ENCODE measurements around the gene RNASE11. TPM values are rescaled to one million over a fixed set of nuclear protein-coding genes. Genes with fewer than 3 reads are reported as not detected.
A peak's percentile ranks its signal among the peaks of the same experiment; 100 is the strongest.

RNASE11 gene
- total and polyA plus RNA-seq, 9 of the 15 experiments (the other 6 are each of a cell fraction or from before 2014, with no cell fraction given): 0.16 to 0.29 (median 0.22) TPM; not detected in 6

DNA sequence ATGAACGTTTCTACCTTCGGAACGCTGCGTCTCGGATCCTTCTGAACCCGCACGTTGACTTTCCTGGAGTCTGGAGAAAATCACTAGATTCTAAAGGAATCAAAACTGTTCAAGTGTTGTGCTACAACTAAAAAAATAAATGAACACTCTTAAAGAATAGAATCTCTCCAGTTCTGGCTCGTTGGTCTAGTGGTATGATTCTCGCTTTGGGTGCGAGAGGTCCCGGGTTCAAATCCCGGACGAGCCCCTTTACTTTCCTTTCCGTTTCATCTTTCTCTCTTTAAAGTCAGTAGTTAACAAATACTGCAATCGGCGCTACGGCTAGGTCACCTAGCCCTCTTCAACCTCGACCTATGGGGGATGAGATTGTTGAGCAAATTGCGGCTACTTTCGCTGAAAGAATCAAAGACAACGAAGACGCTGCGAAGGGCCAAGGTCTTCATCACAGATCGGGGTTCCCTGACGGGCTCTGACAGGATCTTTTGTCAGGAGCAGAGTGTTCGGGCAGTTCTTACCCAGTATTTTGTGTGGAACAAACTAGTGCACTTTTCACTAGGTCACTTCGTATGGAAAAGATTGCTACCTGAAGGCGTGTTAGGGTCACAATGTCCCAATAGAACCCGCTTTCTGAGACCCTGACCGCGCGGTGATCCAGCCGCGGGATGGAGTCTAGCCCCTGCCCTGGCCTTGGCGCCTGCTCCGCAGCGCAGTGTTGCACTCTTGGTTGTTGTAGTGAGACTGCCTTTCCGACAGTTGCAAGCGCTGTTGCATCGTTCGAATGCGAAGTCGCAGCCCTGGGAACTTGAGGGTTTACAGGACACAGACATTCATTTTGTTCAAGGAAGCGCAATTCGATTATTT, 45.3 kb upstream of the RNASE11 start (continued):
- TF ChIP-seq ARHGAP35 (IDR thresholded peaks at IDR 0.05; ENCODE audit: partially characterized antibody) (no peak), PBX2 (CRISPR knock-in tag; IDR thresholded peaks at IDR 0.05; ENCODE audit: low read depth) (no peak), PBX2 (tag; conservative IDR thresholded peaks at IDR 0.05; ENCODE audit: low read depth) (no peak), DDX20 (tag; IDR thresholded peaks at IDR 0.05; ENCODE audit: low read depth) (no peak), ETV1 (tag; conservative IDR thresholded peaks at IDR 0.05; ENCODE audit: low read depth) (no peak; the same call in 1 of the 2 replicates), CC2D1A (IDR thresholded peaks at IDR 0.05) (no peak; the same call in 1 of the 2 replicates), ADNP (tag; IDR thresholded peaks at IDR 0.05) (peak; percentile 87), MIER1 (IDR thresholded peaks at IDR 0.05; ENCODE audit: low read depth) (no peak), CBFB (CRISPR knock-in tag; IDR thresholded peaks at IDR 0.05) (no peak), PHF20 (IDR thresholded peaks at IDR 0.05; ENCODE audit: partially characterized antibody) (no peak), MEF2A (IDR thresholded peaks at IDR 0.05; ENCODE audit: control insufficient read depth, low read depth, low read length) (no peak), ZFPM2 (CRISPR knock-in tag; IDR thresholded peaks at IDR 0.05) (no peak), DPF2 (IDR thresholded peaks at IDR 0.05) (no peak), SFPQ (IDR thresholded peaks at IDR 0.05; ENCODE audit: low read depth, low read length) (no peak), RBM17 (IDR thresholded peaks at IDR 0.05; ENCODE audit: borderline replicate concordance, low read depth, low read length) (no peak), ZNF444 (CRISPR knock-in tag; IDR thresholded peaks at IDR 0.05) (no peak), FOXK2 (conservative IDR thresholded peaks at IDR 0.05 in 1 of 2, IDR thresholded peaks at IDR 0.05 in 1 of 2; ENCODE audit: low read depth in 2 of 2) (0 out of 4 replicates have a peak, but pooled peaks of 1 of the 2 experiments have one; percentile 45), MEIS2 (IDR thresholded peaks at IDR 0.05; ENCODE audit: partially characterized antibody) (peak; percentile 24), HOMEZ (CRISPR knock-in tag; IDR thresholded peaks at IDR 0.05) (no peak)
- TF ChIP-seq, protein P1, sequence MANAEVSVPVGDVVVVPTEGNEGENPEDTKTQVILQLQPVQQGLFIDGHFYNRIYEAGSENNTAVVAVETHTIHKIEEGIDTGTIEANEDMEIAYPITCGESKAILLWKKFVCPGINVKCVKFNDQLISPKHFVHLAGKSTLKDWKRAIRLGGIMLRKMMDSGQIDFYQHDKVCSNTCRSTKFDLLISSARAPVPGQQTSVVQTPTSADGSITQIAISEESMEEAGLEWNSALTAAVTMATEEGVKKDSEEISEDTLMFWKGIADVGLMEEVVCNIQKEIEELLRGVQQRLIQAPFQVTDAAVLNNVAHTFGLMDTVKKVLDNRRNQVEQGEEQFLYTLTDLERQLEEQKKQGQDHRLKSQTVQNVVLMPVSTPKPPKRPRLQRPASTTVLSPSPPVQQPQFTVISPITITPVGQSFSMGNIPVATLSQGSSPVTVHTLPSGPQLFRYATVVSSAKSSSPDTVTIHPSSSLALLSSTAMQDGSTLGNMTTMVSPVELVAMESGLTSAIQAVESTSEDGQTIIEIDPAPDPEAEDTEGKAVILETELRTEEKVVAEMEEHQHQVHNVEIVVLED (CRISPR knock-in tag; IDR thresholded peaks at IDR 0.05): no peak

All from K562 (cell line).